Suprapubic skin (tissue), 4 donors: ENCODE measurements around the gene RAB8A. TPM values are rescaled to one million over a fixed set of nuclear protein-coding genes. Genes with fewer than 3 reads are reported as not detected.

Source experiments
- DNase-seq, 2 donors: peaks; one replicate each; pipeline ENCODE4 v3.0.0-alpha.2; 2019; ENCODE audit warnings: low spot score in 2 of 2
- H3K27ac ChIP-seq: fragments of 200-600 bp; sonication (generic); one replicate; pipeline ENCODE4 v1.5.1; 2019
- H3K27me3 ChIP-seq: fragments of 200-600 bp; sonication (generic); one replicate; pipeline ENCODE4 v1.5.1; 2019
- H3K36me3 ChIP-seq: fragments of 200-600 bp; sonication (generic); one replicate; pipeline ENCODE4 v1.5.1; 2019
- H3K4me1 ChIP-seq: fragments of 200-600 bp; sonication (generic); one replicate; pipeline ENCODE4 v1.5.1; 2019
- H3K4me3 ChIP-seq: fragments of 200-600 bp; sonication (generic); one replicate; pipeline ENCODE4 v1.5.1; 2019; ENCODE audit warnings: mild to moderate bottlenecking
- H3K9me3 ChIP-seq: fragments of 200-600 bp; sonication (generic); one replicate; pipeline ENCODE4 v1.5.1; 2019
- EP300 ChIP-seq: sonication (generic); formaldehyde crosslinking; IDR thresholded peaks from one replicate; pipeline ENCODE4 v1.6.1; 2017; ENCODE audit warnings: antibody characterized with exemption
- POLR2A ChIP-seq, 2 donors: fragments of 450-650 bp; IDR thresholded peaks; one replicate each; pipeline ENCODE4 v1.6.1; 2017; ENCODE audit warnings: antibody characterized with exemption in 2 of 2, mild to moderate bottlenecking in 2 of 2, moderate library complexity in 2 of 2
- POLR2AphosphoS5 ChIP-seq, 3 donors: sonication (generic); formaldehyde crosslinking; IDR thresholded peaks; one replicate each; pipeline ENCODE4 v1.6.1; 2017; ENCODE audit warnings: antibody characterized with exemption in 3 of 3
- WGBS: methylation state at CpG from one replicate; pipeline ENCODE4 v1.1.5; 2018; 5-methylcytosine and 5-hydroxymethylcytosine counted together
- total RNA-seq, 4 donors: library from RNA; depleted of rRNA; stranded (reverse); fragments of >200 nt; gene quantifications; one replicate each; pipeline ENCODE4 v1.1.0, GENCODE V29; 2016
- TF ChIP-seq, protein P1 (sequence below), 2 donors: fragments of 200-600 bp in 1 of 2; fragments of 450-650 bp in 1 of 2; sonication (generic) in 1 of 2; IDR thresholded peaks; one replicate each; pipeline ENCODE4 v1.5.1; 2016 to 2019; ENCODE audit warnings: antibody characterized with exemption in 2 of 2, mild to moderate bottlenecking in 1 of 2, moderate library complexity in 1 of 2

RAB8A gene
- total RNA-seq, result 10 to 100 TPM; 48.9 to 61.9 (median 58.5) TPM

DNA sequence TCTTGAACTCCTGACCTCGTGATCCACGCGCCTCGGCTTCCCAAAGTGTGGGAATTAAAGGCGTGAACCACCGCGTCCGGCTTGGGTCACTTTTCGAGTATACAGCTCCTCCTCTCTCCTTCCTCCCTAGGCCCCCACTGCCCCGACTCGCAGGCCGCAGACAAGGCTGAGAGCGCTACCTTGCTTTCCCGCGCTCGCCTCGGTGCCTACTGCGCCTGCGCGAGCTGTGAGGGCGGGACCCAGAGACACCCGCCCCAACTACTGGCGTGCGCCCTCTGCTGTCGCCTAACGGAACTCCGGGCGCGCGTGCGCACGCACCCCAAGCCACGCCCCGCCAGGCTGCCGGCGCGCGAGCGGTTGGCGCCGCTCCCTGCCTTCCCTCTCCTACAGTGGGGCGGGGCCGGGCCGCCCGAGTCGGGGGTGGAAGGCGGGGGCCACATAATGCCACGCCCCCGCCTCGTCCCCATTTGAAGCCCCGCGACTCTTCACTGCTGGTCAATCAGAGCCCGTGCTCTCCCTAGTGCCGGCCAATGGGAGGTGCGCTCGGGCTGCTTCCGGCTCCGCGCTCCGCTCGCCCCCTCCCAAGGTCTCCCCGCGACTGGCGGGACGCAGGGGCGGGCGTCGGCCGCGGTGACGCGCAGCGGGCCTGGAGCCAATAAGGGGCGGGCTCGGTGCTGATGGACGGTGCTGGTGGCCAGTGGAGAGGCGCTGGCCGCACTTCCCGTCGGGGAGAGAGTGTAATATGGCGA, at the start of gene RAB8A:
RAB8A (plus strand) TSS at position 730 of the 749 bp plus-strand sequence; CDS start at position 743, 13 bp downstream.
- no peak for TF ChIP-seq EP300
- TF ChIP-seq POLR2AphosphoS5 (IDR thresholded peaks at IDR 0.05), result peak in 2 of 3 donors; percentile 3 to 94
- TF ChIP-seq, protein P1, sequence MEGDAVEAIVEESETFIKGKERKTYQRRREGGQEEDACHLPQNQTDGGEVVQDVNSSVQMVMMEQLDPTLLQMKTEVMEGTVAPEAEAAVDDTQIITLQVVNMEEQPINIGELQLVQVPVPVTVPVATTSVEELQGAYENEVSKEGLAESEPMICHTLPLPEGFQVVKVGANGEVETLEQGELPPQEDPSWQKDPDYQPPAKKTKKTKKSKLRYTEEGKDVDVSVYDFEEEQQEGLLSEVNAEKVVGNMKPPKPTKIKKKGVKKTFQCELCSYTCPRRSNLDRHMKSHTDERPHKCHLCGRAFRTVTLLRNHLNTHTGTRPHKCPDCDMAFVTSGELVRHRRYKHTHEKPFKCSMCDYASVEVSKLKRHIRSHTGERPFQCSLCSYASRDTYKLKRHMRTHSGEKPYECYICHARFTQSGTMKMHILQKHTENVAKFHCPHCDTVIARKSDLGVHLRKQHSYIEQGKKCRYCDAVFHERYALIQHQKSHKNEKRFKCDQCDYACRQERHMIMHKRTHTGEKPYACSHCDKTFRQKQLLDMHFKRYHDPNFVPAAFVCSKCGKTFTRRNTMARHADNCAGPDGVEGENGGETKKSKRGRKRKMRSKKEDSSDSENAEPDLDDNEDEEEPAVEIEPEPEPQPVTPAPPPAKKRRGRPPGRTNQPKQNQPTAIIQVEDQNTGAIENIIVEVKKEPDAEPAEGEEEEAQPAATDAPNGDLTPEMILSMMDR (IDR thresholded peaks at IDR 0.05), result peak; percentile 98 to 100
- TF ChIP-seq POLR2A (IDR thresholded peaks at IDR 0.05), result peak in 1 of 2 donors; percentile 47
- H3K27ac ChIP-seq, result peak within 1 kb of the TSS; percentile 85
- 1% methylated on average over 14 of the region's 81 CpGs for WGBS
- DNase-seq, result peak; percentile 99
- peak within 1 kb of the TSS; percentile 92 for H3K4me3 ChIP-seq
- H3K9me3 ChIP-seq, result no peaks in the 10 kb centered on the region
- H3K27me3 ChIP-seq, result no peaks in the 10 kb centered on the region
- no peaks in the 10 kb centered on the region for H3K36me3 ChIP-seq
- peaks cover 44% of the 10 kb centered on the region for H3K4me1 ChIP-seq

DNA sequence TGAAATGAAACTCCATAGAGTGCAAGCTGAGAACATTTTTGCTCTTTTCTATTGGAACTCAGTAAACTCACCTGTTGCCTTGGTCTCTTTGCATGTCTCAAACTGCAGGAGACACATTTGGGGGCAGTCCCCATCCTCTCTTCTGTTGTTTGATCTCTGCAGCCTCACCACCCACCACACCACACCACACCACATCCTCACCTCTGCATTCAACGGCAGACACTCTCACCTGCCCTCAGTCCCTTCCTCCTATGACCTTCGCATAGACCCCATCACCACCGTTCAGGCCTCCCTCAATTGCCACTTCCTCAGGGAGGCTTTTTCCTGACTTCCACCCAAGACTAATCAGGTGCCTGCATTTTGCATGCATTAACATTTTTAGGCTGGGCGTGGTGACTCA, 49.7 kb upstream of the RAB8A start:
- WGBS, result 79% methylated on average over 4 of the region's 4 CpGs
- no peaks in the 10 kb centered on the region for H3K36me3 ChIP-seq
- H3K4me3 ChIP-seq, result no peak overlapping the region
- TF ChIP-seq, protein P1 (IDR thresholded peaks at IDR 0.05), result no peak
- TF ChIP-seq POLR2AphosphoS5 (IDR thresholded peaks at IDR 0.05) (no peak), EP300 (no peak), POLR2A (IDR thresholded peaks at IDR 0.05) (no peak)
- H3K27ac ChIP-seq, result no peak overlapping the region
- peaks cover 20% of the 10 kb centered on the region for H3K4me1 ChIP-seq
- no peak for DNase-seq
- H3K9me3 ChIP-seq, result peaks cover 5% of the 10 kb centered on the region
- H3K27me3 ChIP-seq, result no peaks in the 10 kb centered on the region

DNA sequence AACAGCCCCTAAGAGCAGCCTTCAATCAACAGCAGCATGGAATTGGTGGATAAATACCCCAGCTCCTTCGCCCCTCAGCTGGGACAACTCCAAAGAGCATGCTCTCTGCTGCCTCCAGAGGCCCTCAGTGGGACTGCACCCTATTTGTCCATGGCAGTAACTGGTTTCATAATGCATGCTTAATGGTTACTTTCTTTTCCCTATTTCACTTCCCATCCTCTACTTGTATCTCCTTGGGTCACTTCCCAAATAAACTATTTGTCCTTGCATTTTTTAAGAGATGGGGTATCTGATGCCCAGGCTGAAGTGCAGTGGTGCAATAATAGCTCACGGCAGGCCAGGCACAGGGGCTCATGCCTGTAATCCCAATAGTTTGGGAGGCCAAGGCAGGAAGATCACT, 48.9 kb upstream of the RAB8A start:
- DNase-seq, result peak in 1 of 2 donors; percentile 77
- no peaks in the 10 kb centered on the region for H3K27me3 ChIP-seq

DNA sequence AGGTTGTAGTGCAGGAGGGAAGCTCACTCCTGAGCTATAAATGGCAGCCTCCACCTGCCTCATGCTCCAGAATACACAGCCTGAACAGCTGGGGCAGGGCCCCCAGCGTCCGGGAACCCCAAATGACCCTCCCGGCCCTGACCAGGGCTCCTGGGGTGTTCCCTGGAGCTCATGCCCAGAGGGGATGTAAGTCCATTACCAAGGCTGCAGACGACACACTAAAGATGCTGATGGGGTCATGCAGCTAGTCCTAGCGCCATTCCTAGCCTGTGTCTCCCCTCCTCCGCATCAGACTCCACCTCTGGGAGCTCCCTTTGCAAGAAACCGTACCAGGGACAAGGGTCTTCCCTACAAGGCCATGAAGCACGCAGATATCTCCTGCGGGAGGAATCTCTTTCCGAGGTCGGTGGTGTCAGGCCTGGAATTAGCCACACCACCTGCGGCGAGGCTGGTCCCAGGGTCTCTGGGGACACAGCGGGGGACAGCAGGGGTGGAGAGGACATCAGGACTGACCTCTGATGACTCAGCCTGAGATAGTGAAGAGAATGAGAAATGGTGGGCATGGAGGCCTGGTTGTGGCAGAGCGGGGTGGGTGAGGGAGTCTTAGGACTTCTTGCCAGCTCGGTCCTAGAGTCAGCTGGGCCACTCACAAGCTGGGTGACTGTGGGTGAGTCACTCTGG, 47.3 kb upstream of the RAB8A start:
- Histone ChIP-seq H3K27ac (peak overlapping the region; percentile 67), H3K36me3 (no peaks in the 10 kb centered on the region), H3K27me3 (no peaks in the 10 kb centered on the region), H3K4me1 (peaks cover 41% of the 10 kb centered on the region), H3K4me3 (no peak overlapping the region), H3K9me3 (no peaks in the 10 kb centered on the region)
- DNase-seq, result peak in 1 of 2 donors; percentile 63
- TF ChIP-seq POLR2AphosphoS5 (IDR thresholded peaks at IDR 0.05) (no peak), POLR2A (IDR thresholded peaks at IDR 0.05) (no peak), EP300 (no peak)
- TF ChIP-seq, protein P1 (IDR thresholded peaks at IDR 0.05), result no peak
- WGBS, result 86% methylated on average over 11 of the region's 16 CpGs

More for the DNA sequence above, 48.9 kb upstream of the RAB8A start:
- H3K9me3 ChIP-seq, result no peaks in the 10 kb centered on the region
- H3K27ac ChIP-seq, result no peak overlapping the region
- TF ChIP-seq POLR2A (IDR thresholded peaks at IDR 0.05), result no peak
- TF ChIP-seq, protein P1 (IDR thresholded peaks at IDR 0.05), result peak; percentile 68 to 92
- H3K4me1 ChIP-seq, result peaks cover 28% of the 10 kb centered on the region
- WGBS, result 71% methylated on average over 2 of the region's 2 CpGs
- H3K36me3 ChIP-seq, result no peaks in the 10 kb centered on the region
- no peak overlapping the region for H3K4me3 ChIP-seq

DNA sequence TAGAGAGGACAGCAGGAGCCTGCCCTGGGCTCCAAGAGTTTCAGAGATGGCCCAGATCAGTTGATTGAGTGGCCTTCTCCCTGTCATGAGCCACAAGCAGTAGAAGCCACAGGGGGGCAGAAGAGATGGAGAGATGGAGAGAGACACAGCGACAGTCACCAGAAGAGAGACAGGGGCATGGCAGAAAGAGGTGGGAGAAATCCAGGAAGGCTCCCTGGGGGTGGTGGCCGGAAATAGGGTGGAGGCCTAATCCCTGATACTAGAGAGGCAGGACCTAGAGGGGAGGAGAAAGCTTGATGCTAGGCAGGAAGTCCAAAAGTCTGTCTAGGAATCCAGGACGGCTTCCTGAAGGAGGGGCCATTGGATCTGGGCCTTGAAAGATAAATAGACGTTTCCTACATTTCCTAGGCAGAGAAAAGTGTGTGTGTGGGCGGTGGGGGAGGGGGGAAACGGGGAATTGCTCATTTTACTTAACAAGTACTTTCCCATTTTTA, 45.0 kb upstream of the RAB8A start:
- peak overlapping the region; percentile 78 for H3K27ac ChIP-seq
- no peaks in the 10 kb centered on the region for H3K9me3 ChIP-seq
- TF ChIP-seq, protein P1 (IDR thresholded peaks at IDR 0.05), result peak in 1 of 2 donors; percentile 6
- TF ChIP-seq EP300, result no peak
- no peaks in the 10 kb centered on the region for H3K36me3 ChIP-seq
- peaks cover 63% of the 10 kb centered on the region for H3K4me1 ChIP-seq
- H3K27me3 ChIP-seq, result no peaks in the 10 kb centered on the region
- DNase-seq, result peak in 1 of 2 donors; percentile 66
- WGBS, result 44% methylated on average over 6 of the region's 6 CpGs
- peak overlapping the region; percentile 51 for H3K4me3 ChIP-seq
